Endothelial cell of umbilical vein (primary cell): ENCODE results near the gene BCO1. TPM values are rescaled to one million over a fixed set of nuclear protein-coding genes. Genes with fewer than 3 reads are reported as not detected.

Experiments
- BruUV-seq: library from RNA; stranded (reverse); fragments of 400-500 nt; replicated peaks from 2 replicates; lab custom pipeline; 2021; lab: Mats Ljungman, UMichigan
- CTCF ChIA-PET: fragments of 300-600, 350-600 bp; sonication (Branson Sonifier 250); formaldehyde crosslinking; loops from one replicate; lab custom pipeline; 2021; ENCODE audit warnings: antibody characterized with exemption, inconsistent platforms; lab: Charles Lee
- POLR2A ChIA-PET: fragments of 300-600, 350-600 bp; sonication (Branson Sonifier 250); formaldehyde crosslinking; loops from one replicate; lab custom pipeline; 2021; ENCODE audit warnings: antibody characterized with exemption, inconsistent platforms; lab: Charles Lee
- DNase-seq: peaks from one replicate; pipeline ENCODE4 v3.0.0-alpha.2; 2011; ENCODE audit warnings: low read depth, low spot score
- FAIRE-seq: peaks from 2 replicates; lab custom pipeline; 2011; peaks lifted over from hg19 to GRCh38; lab: Jason Lieb, UNC
- H2AFZ ChIP-seq: 2 replicates; pipeline ENCODE4 v1.6.0; 2012; ENCODE audit warnings: low read depth, low read length, control low read depth, inconsistent platforms
- H3K27ac ChIP-seq: 2 replicates; pipeline ENCODE4 v1.5.1; 2011; ENCODE audit warnings: low read depth, mild to moderate bottlenecking, control low read depth, low read length, moderate library complexity; ENCODE audit not compliant: insufficient read depth
- H3K27me3 ChIP-seq, 2 experiments: 2 replicates each; pipeline versions ENCODE4 v1.6.0 to v1.6.1; 2011; ENCODE audit warnings: low read length in 2 of 2, mixed read lengths in 1 of 2; ENCODE audit not compliant: control insufficient read depth in 2 of 2, insufficient read depth in 2 of 2
- H3K36me3 ChIP-seq, 2 experiments: 2 replicates in 1 of 2; 3 replicates in 1 of 2; pipeline ENCODE4 v1.5.1; 2011; ENCODE audit warnings: low read length in 2 of 2, mild to moderate bottlenecking in 1 of 2, moderate library complexity in 1 of 2; ENCODE audit not compliant: control insufficient read depth in 2 of 2, insufficient read depth in 2 of 2; ENCODE audit errors: extremely low read depth in 1 of 2
- H3K4me1 ChIP-seq: 3 replicates; pipeline ENCODE4 v1.5.1; 2011; ENCODE audit warnings: mild to moderate bottlenecking, low read length; ENCODE audit not compliant: control insufficient read depth, insufficient read depth; ENCODE audit errors: extremely low read depth
- H3K4me2 ChIP-seq: 2 replicates; pipeline ENCODE4 v1.6.1; 2011; ENCODE audit warnings: low read length, control low read depth, mixed read lengths; ENCODE audit not compliant: insufficient read depth
- H3K4me3 ChIP-seq, 3 experiments: fragments of 200-600 bp in 1 of 3; sonication (generic), shearing (Covaris generic) in 1 of 3; replicated peaks in 1 of 3; 2 replicates each; pipeline ENCODE4 v1.5.1; 2011 to 2016; ENCODE audit warnings: control low read depth in 3 of 3, low read length in 3 of 3, mild to moderate bottlenecking in 2 of 3, inconsistent platforms in 1 of 3, low read depth in 1 of 3, moderate library complexity in 1 of 3; ENCODE audit not compliant: insufficient read depth in 1 of 3
- H3K79me2 ChIP-seq: 2 replicates; pipeline ENCODE4 v1.6.0; 2012; ENCODE audit warnings: low read length, inconsistent platforms; ENCODE audit not compliant: control insufficient read depth, insufficient read depth
- H3K9ac ChIP-seq: replicated peaks from 2 replicates; pipeline ENCODE3; 2011; ENCODE audit warnings: low read length, control low read depth; ENCODE audit not compliant: insufficient read depth; ENCODE audit errors: extremely low read depth
- H3K9me1 ChIP-seq: replicated peaks from 3 replicates; pipeline ENCODE4 v1.6.0; 2011; ENCODE audit warnings: mild to moderate bottlenecking, low read length; ENCODE audit not compliant: control insufficient read depth, insufficient read depth; ENCODE audit errors: extremely low read depth
- H3K9me3 ChIP-seq: replicated peaks from 2 replicates; pipeline ENCODE4 v1.5.1; 2012; ENCODE audit warnings: low read length, inconsistent platforms; ENCODE audit not compliant: control insufficient read depth, insufficient read depth
- H4K20me1 ChIP-seq: replicated peaks from 2 replicates; pipeline ENCODE3; 2011; ENCODE audit warnings: mild to moderate bottlenecking, low read length; ENCODE audit not compliant: control insufficient read depth, insufficient read depth; ENCODE audit errors: extremely low read depth
- CTCF ChIP-seq, 2 donors: IDR thresholded peaks; 1 replicate in 1 of 2; 2 replicates in 1 of 2; pipeline ENCODE4 v1.5.1; 2011; ENCODE audit warnings: low read length in 2 of 2, mild to moderate bottlenecking in 2 of 2, moderate library complexity in 2 of 2, control low read depth in 1 of 2, inconsistent platforms in 1 of 2, low read depth in 1 of 2; ENCODE audit not compliant: insufficient read depth in 1 of 2; ENCODE audit errors: extremely low read depth in 1 of 2
- EZH2 ChIP-seq: IDR thresholded peaks from 2 replicates; pipeline ENCODE4 v1.6.1; 2012; ENCODE audit warnings: borderline replicate concordance, low read depth, mild to moderate bottlenecking, moderate library complexity, low read length, inconsistent platforms; ENCODE audit not compliant: severe bottlenecking
- FOS ChIP-seq: IDR thresholded peaks from 2 replicates; pipeline ENCODE4 v1.6.1; 2011; ENCODE audit warnings: mild to moderate bottlenecking, low read length, moderate library complexity, borderline replicate concordance; ENCODE audit not compliant: insufficient read depth
- GATA2 ChIP-seq: IDR thresholded peaks from 2 replicates; pipeline ENCODE4 v1.7.0; 2011; ENCODE audit warnings: low read depth, mild to moderate bottlenecking, moderate library complexity, mixed read lengths, low read length; ENCODE audit not compliant: insufficient read length, insufficient read depth
- JUN ChIP-seq: IDR thresholded peaks from 2 replicates; pipeline ENCODE4 v1.6.1; 2011; ENCODE audit warnings: borderline replicate concordance, low read depth; ENCODE audit not compliant: insufficient read length, insufficient read depth
- MAX ChIP-seq: IDR thresholded peaks from 2 replicates; pipeline ENCODE4 v1.6.1; 2011; ENCODE audit not compliant: insufficient read depth, insufficient read length
- MYC ChIP-seq: IDR thresholded peaks from one replicate; pipeline ENCODE4 v1.6.1; 2011; ENCODE audit warnings: mild to moderate bottlenecking, low read depth, low read length
- POLR2A ChIP-seq: IDR thresholded peaks from 2 replicates; pipeline ENCODE4 v1.6.1; 2012; ENCODE audit warnings: low read depth, mild to moderate bottlenecking, control low read depth, low read length
- POLR2AphosphoS5 ChIP-seq: IDR thresholded peaks from 2 replicates; pipeline ENCODE4 v1.6.1; 2012; ENCODE audit warnings: low read depth, mild to moderate bottlenecking, control low read depth, low read length, moderate library complexity; ENCODE audit not compliant: insufficient read depth
- dilution Hi-C: fragments of 300-500 bp; cut with MboI; formaldehyde crosslinking; loops from one replicate; pipeline ENCODE4 v1.15.0; 2019; ENCODE audit warnings: low sequenced_read_pairs; ENCODE audit not compliant: extremely low pct_ligation_motif_present
- intact Hi-C: fragments of 100-400 bp; cut with micrococcal nuclease; formaldehyde crosslinking; loops from one replicate; pipeline ENCODE4 v1.10.0; 2022
- polyA plus RNA-seq, 4 experiments: library from polyadenylated mRNA; depleted of rRNA in 3 of 4; stranded (reverse) in 3 of 4; unstranded in 1 of 4; fragments of >200 nt; gene quantifications; 2 replicates each; pipeline versions ENCODE4 v1.2.1 to v1.2.3, GENCODE V29; 2011 to 2012; ENCODE audit warnings: missing spikeins in 1 of 4
- total RNA-seq: library from RNA; stranded (reverse); gene quantifications from 2 replicates; pipeline ENCODE4 v1.2.3, GENCODE V29; 2021

Gene BCO1
- total and polyA plus RNA-seq, 2 donors (not counting 3 experiments of a cell fraction or from before 2014, with no cell fraction given): not detected

DNA sequence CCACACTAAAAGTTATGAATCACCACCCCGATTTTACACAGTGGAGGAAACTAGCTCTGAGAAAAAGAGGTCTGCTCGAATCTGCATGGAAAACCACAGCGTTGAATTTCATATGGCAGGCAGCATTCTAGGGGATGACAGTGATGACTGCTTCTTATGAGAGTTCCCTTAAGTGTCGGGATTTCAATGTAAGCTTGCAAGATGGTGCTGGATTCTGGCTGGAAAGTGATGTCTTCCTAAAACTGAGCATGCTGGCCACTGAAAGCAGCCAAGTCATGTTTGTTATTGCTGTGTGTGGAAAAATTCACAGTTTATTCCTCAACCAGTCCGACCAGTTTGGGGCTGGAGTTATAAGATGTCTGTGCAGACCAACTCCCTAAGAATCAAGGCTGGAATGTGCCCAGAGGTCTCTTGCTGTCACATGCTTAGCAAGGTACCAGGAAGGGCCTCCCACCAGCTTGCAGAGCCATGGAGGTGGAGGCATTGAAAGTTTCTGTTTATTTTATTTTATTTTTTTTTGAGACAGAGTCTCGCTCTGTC lies 39.1 kb downstream of the BCO1 start:
- ChIA-PET CTCF (interaction anchor here (1.0 to 2.1 kb wide), 2 partner anchors 17 to 41 kb away, joined by 3 to 9 read pairs; no protein-coding TSS in a partner anchor), POLR2A (no interaction called here)
- Histone ChIP-seq H3K9ac (no peak overlapping the region), H3K36me3 (no peaks in the 10 kb centered on the region), H3K9me1 (no peaks in the 10 kb centered on the region), H3K9me3 (no peaks in the 10 kb centered on the region), H3K27ac (no peak overlapping the region), H3K4me2 (no peak overlapping the region), H3K4me3 (no peak overlapping the region), H3K27me3 (no peaks in the 10 kb centered on the region), H4K20me1 (no peaks in the 10 kb centered on the region), H3K4me1 (peaks cover 21% of the 10 kb centered on the region), H3K79me2 (no peaks in the 10 kb centered on the region), H2AFZ (no peak overlapping the region)
- TF ChIP-seq JUN (no peak), MYC (no peak), GATA2 (no peak), MAX (no peak), EZH2 (no peak), CTCF (IDR thresholded peaks at IDR 0.05; ENCODE audit: extremely low read depth in 1 of 2, insufficient read depth in 1 of 2, low read depth in 1 of 2, low read length in 2 of 2) (no peak), FOS (no peak), POLR2AphosphoS5 (no peak), POLR2A (no peak)
- no TSS peak for BruUV-seq
- intact Hi-C loops (no loop called here), dilution Hi-C loops (no loop called here)
- FAIRE-seq (no peak), DNase-seq (no peak)
